Memory B cell (primary cell): ENCODE results near the gene SHMT2.
"Not testable (repeated sequence)": the region's sequence is repeated elsewhere in the genome, so short reads cannot be mapped to it uniquely, and the experiment has no call there.

Experiments used
- ATAC-seq: fragments of 150-1000 bp; cut with Tn5 transposase; 2 replicates; pipeline ENCODE4 v1.10.0; 2021; ENCODE audit warnings: low read depth, mild to moderate bottlenecking, moderate library complexity
- DNase-seq, 2 donors: peaks; one replicate each; pipeline ENCODE4 v3.0.0; 2022; ENCODE audit warnings: low spot score in 2 of 2
- H3K27ac Mint-ChIP-seq: one replicate; pipeline ENCODE4 v1.8.0; 2022; ENCODE audit warnings: mild to moderate bottlenecking, moderate library complexity, mixed read lengths
- H3K27me3 Mint-ChIP-seq: one replicate; pipeline ENCODE4 v1.8.0; 2022; ENCODE audit warnings: mixed read lengths
- H3K36me3 Mint-ChIP-seq: one replicate; pipeline ENCODE4 v1.8.0; 2022; ENCODE audit warnings: mild to moderate bottlenecking, mixed read lengths
- H3K4me1 Mint-ChIP-seq: one replicate; pipeline ENCODE4 v1.8.0; 2022; ENCODE audit warnings: mixed read lengths
- H3K4me3 Mint-ChIP-seq: one replicate; pipeline ENCODE4 v1.8.0; 2022; ENCODE audit warnings: mild to moderate bottlenecking, moderate library complexity, mixed read lengths
- H3K9me3 Mint-ChIP-seq: one replicate; pipeline ENCODE4 v1.8.0; 2022; ENCODE audit warnings: mixed read lengths

SHMT2 gene

DNA sequence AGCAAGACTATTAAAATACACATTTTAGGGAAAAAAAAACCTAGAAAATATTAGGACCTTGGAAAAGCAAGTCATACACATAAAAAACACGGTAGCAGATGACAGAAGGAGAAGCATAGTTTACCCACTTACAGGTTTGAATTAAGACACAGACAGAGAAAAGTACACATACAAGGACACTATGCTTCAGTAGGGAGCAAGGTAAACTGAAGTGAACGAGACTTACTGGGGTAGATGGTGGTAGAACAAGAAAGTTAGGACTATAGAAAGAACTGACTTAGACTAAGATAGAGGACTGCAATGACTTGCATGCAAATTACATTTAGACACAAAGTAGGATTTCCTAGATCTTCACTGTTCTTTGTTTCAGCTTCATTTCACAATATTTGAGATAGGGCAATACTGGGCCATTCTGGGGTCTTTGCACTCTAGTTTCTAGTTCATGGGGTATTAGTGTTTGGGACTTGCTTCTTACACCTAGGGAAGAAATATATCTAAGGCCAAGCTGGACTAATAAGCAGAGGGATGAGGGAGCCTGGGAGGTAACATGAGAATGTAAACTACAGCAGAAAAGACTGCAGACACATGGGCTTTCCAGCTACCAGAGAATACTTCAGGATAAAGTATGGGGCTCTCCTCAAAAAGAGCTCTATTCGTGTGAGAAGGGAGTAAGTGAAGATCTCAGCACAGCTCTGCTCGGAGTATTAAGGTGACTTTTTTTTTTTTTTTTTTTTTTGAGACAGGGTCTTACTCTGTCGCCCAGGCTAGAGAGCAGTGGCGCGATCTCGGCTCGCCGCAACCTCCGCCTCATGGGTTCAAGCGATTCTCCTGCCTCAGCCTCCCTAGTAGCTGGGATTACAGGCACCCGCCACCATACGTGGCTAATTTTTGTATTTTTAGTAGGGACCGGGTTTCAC lies 49.2 kb downstream of the SHMT2 start:
- no peaks in the 10 kb centered on the region for H3K9me3 Mint-ChIP-seq
- H3K27me3 Mint-ChIP-seq, result no peaks in the 10 kb centered on the region
- ATAC-seq (no peak), DNase-seq (no peak)
- H3K4me3 Mint-ChIP-seq, result no peak overlapping the region
- peaks cover 15% of the 10 kb centered on the region for H3K4me1 Mint-ChIP-seq
- H3K27ac Mint-ChIP-seq, result peak overlapping the region; percentile 68
- H3K36me3 Mint-ChIP-seq, result peaks cover 46% of the 10 kb centered on the region

DNA sequence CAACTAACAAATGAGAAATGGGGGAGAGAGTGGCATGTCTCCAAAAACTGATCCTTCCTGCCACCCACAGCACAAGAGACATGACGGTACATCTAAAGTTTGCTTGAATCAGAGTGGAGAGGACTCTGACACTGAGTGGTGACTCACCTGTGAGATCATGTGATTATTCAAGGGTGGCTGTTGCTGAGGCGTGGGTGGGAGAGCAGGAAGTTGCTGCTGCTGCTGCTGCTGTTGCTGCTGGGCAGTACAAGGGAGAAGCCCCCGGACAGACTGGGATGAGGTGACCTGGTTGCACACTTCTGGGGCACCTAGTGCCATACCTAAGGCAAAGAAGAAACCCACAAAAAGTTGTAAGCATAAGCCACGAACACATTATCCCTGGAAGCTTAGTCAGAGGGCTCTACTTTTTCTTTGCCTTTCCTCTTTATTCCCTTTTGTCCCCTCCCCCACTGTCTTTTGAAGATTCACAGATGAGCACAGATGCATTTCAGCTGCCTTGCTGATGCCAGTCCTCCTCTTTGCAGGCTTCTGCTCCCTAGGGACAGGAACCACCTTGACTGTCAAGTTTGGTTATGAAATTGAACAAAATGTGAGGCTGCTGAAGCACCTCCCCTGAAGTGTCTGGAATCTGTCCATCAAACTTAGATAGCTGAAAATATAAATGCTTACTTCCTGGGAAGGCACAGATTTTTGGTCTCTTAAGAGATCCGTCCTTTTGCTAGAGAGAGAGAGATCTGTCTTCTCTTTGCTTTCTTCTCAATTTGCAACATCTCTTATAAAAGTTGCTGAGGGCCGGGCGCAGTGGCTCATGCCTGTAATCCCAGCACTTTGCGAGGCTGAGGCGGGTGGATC lies 50.9 kb downstream of the SHMT2 start:
- Mint-ChIP-seq H3K4me3 (peak overlapping the region; percentile 75), H3K4me1 (peaks cover 15% of the 10 kb centered on the region), H3K9me3 (no peaks in the 10 kb centered on the region), H3K36me3 (peaks cover 46% of the 10 kb centered on the region), H3K27ac (peak overlapping the region; percentile 93), H3K27me3 (no peaks in the 10 kb centered on the region)
- peak; percentile 99 for ATAC-seq
- peak; percentile 28 to 34 for DNase-seq

DNA sequence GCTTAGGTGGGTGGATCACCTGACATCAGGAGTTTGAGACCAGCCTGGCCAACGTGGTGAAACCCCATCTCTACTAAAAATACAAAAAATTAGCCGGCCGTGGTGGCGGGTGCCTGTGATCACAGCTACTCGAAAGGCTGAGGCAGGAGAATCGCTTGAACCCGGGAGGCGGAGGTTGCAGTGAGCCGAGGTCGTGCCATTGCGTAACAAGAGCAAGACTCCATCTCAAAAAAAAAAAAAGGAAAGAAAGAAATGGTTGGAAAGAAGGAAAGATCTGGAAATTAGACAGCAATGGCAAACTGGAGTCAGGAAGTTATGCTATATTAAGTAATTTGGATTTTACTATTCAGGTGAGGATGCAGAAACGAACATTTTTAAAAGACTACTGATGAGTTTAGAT lies 52.6 kb downstream of the SHMT2 start:
- H3K4me3 Mint-ChIP-seq, DNase-seq, ATAC-seq, H3K9me3 Mint-ChIP-seq, H3K27me3 Mint-ChIP-seq: not testable (repeated sequence)
- Mint-ChIP-seq H3K4me1 (peaks cover 17% of the 10 kb centered on the region), H3K36me3 (peaks cover 45% of the 10 kb centered on the region), H3K27ac (peak overlapping the region; percentile 93)
